Measurements from ENCODE around the gene EIF2B1. TPM values are rescaled to one million over a fixed set of nuclear protein-coding genes. Genes with fewer than 3 reads are reported as not detected.
A peak's percentile ranks its signal among the peaks of the same experiment; 100 is the strongest.
"Not testable (repeated sequence)": the region's sequence is repeated elsewhere in the genome, so short reads cannot be mapped to it uniquely, and the experiment has no call there.

The EIF2B1 gene
- total RNA-seq, 1 donor from 2014 or later: 27.9 TPM

DNA sequence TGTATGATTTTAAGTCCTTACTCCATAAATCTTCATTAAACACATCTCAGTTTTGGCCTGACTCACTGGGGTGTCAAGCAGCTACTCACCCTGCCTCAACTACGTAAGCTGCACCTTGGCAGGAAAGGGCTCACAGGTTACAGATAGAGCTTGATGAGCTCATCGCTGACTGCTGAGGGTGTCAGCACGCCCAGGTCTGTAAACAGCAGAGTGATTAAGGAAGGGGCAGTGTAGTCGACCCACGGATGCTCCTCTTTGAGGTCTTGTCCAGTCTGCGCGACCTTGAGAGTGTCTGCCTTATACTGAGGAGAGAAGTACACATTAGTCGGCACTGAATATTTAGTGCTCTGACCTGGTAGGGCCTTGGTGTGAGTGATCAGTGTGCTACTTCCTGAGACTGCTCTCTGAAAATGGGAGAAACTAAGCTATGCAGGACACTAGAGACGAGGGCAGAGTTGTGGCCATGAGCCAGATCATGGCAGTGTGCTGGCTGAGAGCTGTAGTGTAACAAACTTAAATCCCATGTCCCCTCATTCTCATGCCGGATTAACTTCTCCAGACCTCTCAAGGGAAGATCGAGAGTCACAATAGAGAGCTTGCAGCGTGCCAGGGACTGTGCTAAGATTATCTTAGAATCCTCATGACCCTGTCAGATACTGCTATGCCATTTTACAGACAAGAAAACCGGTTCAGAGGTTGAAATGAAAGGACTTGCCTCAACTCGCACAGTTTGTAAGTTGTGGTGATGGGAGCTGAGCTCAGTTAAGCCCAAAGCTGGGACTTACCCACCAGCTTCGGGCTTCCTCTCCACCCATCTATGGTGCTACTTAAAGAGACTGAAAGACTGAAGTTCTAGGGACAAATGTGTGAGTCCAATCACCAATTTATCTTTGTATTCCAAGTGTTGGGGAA is 11.6 kb downstream of the EIF2B1 start:
- intact Hi-C loops (cut with DNase I): no loop called here
- DNase-seq (ENCODE audit: low spot score): no peak

DNA sequence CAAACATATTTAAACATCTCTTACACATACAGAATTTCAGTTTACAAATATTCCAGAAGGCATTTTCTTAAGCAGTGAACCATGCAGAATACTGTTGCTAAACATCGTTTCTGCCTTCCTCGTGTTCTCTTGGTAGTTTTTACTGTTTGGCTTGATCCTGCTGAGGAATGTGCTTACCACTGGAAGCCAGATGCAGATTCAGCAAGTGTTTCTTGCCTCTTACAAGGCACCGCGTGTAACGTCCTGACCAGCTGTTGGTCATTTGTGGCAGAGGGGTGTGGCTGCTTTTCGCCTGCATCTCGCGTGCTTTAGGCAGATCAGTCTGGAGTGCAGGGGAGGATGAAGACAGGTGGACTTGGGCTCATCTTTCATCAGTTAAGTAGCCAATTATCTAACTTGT is 12.4 kb downstream of the EIF2B1 start:
- intact Hi-C loops (cut with DNase I): no loop called here

DNA sequence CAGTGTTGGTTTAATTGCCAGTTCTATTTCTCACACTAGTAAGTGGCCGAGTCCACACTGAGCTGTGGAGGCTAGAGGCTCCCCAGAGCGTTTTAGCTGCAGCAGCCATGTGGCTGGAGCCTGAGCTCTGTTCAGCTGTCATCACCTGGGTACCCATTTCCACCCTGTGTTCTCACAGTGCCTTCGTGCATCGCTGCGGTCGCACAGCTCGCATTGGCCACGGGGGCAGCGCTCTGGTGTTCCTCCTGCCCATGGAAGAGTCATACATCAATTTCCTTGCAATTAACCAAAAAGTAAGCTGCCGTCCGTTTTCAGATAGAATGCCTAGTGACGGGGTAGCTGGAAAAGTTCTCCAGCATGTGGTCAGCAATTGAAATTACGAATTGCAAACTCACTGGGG is 15.9 kb downstream of the EIF2B1 start:
- peak; percentile 4 for DNase-seq (ENCODE audit: low spot score)
- intact Hi-C loops (cut with DNase I): no loop called here

More for the DNA sequence above, 12.4 kb downstream of the EIF2B1 start:
- peak; percentile 49 for DNase-seq (ENCODE audit: low spot score)

DNA sequence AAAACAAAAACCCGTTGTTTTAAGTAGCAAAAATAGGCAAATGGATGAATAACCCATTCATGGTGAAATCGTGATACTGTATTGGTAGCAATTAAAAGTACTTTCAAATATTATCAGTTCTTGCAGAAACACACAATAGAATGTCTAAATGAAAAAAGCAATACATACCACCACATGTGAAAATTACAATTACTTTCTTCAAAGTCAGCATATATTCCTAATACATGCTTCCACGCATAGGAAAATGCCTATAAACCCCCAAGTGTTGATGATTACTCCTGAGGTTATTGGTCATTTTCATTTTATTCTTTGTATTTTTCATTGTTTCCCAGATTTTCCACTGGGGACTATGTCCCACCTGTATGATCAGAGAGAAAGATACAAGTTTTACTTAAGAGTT is 16.3 kb downstream of the EIF2B1 start:
- no peak for DNase-seq (ENCODE audit: low spot score)
- intact Hi-C loops (cut with DNase I): no loop called here

DNA sequence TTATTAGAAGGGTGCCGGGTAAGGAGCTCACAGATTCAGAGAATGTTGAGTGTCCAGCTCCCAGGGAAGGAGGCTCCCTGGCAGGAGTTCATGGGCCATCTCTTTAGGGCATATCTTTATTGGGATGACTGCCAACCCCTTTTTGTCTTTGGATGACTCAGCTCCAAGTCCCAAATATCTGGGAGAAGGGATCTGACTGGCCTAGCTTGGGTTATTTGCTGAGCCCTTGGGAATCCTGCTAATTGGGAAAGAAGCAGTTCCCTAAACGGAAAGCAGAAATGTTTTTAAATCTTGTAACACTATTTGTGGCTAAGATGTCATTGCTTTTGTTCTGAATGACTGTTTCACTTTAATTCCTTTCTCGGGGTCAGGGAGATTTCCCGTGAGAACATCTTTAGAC is 19.0 kb downstream of the EIF2B1 start:
- no peak for DNase-seq (ENCODE audit: low spot score)

DNA sequence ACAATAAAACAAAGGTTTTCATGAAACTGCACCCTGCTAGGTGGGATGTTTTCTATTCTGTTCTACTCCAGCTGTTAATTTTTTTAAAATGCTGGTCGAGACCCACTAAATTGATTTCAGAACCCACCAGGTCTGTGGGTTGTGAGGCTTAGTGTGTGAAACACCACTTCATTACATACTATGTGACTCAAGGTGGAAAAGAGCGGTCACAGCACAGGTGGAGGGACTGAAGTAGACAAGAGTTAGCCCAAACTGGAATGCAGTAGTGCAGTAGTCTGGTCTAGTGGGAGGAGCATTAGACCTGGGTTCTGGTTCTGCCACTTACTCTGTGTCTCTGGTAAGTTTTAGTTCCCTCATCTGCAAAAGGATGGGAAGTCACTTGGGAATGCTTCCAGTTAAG is 19.4 kb downstream of the EIF2B1 start:
- no peak for DNase-seq (ENCODE audit: low spot score)
- intact Hi-C loops (cut with DNase I): no loop called here

More for the DNA sequence above, 19.0 kb downstream of the EIF2B1 start:
- intact Hi-C loops (cut with DNase I): no loop called here

DNA sequence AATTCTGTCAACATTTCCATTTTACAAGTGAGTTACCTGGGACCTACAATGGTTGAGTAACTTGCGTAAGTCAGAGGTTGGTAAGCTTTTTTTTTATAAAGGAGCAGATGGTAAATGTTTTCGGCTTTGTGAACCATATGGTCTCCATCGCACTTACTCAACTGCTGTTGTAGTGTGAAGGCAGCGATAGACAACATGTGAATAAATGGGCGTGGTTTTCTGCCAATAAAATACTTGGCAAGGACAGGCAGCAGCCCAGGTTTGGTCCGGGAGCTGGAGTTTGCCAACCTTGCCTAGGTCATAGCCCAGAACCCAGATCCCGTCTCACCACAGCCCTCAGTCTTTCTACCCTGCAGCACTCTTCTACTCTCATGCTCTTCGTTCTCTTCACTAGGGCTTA is 25.3 kb downstream of the EIF2B1 start:
- intact Hi-C loops (cut with DNase I): no loop called here
- no peak for DNase-seq (ENCODE audit: low spot score)

DNA sequence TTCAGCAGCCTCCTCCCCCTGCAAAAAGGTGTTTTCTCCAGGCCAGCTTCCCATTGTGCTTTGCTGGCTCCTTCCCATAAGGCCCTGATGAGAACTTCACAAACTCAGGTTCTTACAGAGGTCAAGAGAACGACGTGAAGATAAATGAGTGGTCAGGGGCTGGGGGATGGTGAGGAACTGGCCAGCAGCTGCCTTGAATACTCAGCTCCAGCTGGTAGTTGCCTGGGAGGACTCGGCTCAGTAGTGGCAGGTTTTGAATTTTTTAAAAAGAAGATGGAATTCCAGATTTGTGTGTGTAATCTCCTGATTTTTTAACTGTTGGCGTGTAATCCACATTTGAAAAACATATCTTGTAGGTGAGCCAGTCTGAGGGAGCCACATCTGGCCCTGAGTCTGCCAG is 25.7 kb downstream of the EIF2B1 start:
- intact Hi-C loops (cut with DNase I): no loop called here
- no peak for DNase-seq (ENCODE audit: low spot score)

DNA sequence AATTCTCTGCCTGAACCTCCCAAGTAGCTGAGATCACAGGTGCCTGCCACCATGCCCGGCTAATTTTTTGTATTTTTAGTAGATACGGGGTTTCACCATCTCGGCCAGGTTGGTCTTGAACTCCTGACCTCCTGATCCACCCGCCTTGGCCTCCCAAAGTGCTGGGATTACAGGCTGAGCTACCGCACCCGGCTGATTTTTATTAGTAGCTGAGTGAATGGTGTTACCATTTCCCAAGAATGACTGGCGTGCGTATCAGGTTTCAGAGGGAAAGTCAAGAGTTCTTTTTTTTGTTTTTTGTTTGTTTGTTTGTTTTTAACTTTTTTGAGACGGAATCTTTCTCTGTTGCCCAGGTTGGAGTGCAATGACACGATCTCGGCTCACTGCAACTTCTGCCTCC is 30.0 kb downstream of the EIF2B1 start:
- DNase-seq (ENCODE audit: low spot score); intact Hi-C loops (cut with DNase I): not testable (repeated sequence)

DNA sequence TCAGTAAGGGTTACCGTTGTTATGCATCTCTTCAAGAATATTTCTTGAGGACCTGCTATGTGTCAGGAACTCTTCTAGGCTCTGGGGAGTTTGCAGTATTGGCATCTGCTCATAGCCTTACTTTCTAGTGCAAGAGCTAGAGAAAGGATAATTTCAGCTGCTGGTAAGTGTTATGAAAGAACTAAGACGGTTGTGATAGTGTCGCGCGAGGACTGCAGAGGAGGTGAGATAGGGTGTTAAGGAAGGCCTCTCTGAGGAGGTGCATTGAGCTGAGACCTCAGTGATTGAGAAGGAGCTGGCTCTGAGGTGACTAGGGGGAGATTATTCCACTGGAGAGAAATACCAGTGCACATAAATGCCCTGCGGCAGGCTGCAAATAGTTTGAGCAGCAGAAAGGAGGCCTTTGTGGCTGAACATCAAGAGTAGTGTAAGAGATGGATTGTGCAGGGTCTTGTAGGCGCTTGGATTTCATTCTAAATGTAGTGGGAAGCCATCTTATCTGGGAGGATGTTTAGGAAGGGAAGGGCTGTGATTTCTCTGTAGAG is 30.8 kb downstream of the EIF2B1 start:
- DNase-seq (ENCODE audit: low spot score): no peak
- intact Hi-C loops (cut with DNase I): no loop called here

DNA sequence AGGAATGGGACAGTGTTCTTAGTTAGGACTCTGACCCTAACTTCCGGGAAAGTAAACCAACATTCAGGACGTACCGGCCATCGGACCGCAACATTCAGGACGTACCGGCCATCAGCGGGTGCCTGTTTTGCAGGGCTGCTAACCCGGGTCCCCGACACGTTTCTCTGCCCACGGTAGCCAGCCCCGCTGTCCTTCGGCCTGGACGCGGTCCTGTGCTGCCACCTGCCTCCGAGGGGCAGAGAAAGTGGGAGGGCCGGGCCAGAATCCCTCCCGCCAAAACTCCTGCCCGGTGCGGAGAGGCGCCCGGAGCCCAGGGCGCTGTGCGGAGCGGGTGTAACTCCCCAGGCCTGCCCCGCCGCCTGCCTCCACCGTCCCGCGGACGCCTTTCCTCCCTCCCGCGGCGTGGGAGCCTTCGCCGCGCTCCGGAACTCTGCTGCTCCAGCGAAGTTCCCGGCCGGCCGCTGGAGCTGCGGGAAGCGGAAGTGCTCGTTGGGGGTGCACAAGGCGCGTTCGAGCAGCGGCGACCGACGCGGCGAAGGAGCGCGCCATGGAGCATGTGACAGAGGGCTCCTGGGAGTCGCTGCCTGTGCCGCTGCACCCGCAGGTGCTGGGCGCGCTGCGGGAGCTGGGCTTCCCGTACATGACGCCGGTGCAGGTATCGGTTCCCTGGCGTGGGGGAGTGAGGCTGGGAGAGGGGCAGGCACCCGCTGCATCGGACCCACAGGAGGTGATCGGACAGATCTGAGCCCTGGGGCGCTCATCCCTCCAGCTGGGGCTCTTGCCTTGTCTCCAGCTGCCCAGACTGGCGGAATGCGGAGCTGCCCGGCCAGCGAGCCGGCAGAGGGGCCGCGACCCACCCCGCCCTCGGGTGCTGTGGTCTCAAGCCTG is 31.6 kb downstream of the EIF2B1 start, which contains the start of gene DDX55:
Gene DDX55 (plus strand): TSS at position 498 of the 888 bp plus-strand sequence. CDS start 50 bp downstream, at position 548.
- peak; percentile 92 for DNase-seq (ENCODE audit: low spot score)
- intact Hi-C loops (cut with DNase I): no loop called here

DNA sequence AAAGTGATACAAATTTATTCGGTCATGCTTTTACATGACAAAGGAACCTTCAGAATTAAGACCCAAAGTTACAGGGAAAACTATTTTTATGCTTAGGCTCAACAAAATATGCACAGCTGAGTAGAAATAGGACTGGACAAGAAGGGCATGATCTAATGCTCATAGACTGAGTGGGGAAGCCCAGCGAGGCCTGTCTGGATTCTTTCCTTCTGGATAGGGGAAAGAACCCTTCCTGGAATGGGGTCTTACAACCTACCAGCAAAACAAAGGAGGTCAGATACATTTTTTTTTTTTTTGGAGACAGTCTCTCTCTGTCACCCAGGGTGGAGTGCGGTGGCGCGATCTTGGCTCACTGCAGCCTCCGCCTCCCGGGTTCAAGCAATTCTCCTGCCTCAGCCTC is 33.8 kb downstream of the EIF2B1 start:
- intact Hi-C loops (cut with DNase I): no loop called here
- no peak for DNase-seq (ENCODE audit: low spot score)

DNA sequence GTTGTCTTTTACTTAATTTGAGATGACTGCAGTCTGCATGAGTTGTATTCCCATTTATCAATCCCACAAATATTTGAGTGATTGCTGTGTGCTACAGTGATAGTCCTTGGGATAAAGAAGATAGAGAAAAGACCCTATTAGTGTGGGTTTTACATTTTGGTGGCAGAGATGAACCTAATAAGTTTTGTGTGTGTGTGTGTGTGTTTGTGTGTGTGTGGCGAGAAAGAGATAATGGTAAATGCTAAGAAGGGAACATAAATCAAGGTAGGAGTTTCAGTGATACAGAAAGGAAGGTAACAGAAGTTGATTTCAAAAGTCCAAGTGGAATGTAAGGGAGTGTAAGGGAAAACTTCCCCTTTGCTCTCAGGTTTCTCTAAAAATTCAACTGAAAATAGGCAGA is 34.2 kb downstream of the EIF2B1 start:
- intact Hi-C loops (cut with DNase I): no loop called here
- DNase-seq (ENCODE audit: low spot score): no peak

DNA sequence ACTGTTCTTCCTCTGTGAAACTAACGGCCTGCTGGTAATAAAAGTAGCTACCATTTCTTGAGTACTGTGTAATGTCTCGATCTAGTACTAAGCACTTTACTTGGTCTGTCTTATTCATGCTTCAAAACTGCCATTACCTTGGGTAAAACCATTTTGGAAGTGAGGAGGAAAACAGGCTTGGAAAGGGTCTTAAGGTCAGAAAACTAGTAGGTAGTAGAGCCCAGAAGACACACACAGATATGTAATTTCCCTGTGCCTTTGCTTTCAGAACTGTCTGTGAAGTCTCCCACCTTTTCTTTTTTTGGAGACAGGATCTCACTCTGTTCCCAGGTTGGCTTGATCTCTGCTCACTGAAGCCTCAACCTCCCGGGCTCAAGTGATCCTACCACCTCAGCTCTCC is 35.0 kb downstream of the EIF2B1 start:
- DNase-seq (ENCODE audit: low spot score): no peak
- intact Hi-C loops (cut with DNase I): no loop called here

DNA sequence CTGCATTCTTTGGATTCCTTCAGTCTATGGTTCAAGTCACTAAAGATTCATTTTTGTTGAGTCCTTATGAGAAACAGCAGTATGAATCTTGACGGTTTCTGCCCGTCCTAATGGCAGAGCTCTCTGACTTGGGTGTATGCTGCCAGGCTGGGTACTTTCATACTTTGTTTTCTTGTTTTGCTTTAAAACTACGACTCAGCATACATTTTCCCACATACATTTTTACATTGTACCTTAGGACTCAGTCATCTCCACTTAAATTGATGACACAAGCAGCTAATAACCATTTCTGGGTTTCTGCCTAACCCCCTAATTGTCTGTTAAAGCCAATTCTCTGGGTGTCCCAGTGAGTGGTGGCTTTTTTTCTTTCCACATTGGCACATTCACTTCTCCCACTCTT is 36.4 kb downstream of the EIF2B1 start:
- no peak for DNase-seq (ENCODE audit: low spot score)
- intact Hi-C loops (cut with DNase I): no loop called here

DNA sequence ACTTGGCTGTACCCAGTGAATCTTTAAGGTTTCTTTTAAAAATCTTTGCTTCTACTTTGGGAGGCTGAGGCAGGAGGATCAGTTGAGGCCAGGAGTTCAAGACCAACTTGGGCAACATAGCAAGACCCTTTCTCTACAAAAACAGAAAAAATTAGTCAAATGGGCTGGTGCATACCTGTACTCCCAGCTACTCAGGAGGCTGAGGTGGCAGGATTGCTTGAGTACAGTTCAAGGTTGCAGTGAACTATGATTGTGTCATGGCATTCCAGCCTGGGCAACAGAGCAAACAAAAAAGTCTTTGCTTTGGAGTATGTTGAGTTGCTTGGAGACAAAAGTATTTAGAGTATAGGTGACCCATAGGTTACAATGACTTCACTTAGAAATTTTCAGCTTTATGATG is 37.8 kb downstream of the EIF2B1 start:
- DNase-seq (ENCODE audit: low spot score): no peak
- intact Hi-C loops (cut with DNase I): no loop called here

DNA sequence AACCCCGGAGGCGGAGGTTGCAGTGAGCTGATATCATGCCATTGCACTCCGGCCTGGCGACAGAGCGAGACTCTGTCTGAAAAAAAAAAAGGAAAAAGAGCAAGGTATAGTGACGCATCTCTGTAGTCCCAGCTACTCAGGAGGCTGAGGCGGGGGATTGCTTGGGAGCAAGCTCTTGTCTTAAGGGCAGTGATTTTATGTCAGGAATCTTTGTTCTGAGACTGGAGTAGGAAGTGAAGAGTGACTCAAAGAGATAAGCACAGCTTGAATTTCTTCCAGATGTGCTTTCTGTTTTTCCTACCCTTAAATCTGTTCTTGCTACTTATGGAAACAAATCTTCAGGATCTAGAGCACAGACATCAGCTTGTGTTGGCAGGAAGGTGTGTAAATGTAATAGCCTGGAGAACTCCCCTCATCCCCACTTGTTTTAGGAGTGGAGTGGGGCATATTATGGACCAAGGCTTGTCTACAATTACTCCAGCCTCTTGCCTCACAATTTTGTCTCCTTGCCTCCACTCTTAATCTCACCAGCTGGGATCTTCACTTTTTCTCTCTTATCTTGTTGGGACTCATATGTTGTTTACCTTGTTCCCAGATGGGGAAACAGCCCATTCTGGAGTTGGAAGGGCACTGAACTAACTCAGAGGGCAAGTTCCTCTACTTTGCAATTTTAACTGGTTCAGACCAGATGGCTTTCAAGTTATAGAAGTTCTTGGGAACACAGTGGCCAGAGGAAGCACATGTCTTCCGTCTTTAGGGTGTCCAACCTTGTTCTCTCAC is 41.6 kb downstream of the EIF2B1 start:
- no peak for DNase-seq (ENCODE audit: low spot score)
- intact Hi-C loops (cut with DNase I): no loop called here

DNA sequence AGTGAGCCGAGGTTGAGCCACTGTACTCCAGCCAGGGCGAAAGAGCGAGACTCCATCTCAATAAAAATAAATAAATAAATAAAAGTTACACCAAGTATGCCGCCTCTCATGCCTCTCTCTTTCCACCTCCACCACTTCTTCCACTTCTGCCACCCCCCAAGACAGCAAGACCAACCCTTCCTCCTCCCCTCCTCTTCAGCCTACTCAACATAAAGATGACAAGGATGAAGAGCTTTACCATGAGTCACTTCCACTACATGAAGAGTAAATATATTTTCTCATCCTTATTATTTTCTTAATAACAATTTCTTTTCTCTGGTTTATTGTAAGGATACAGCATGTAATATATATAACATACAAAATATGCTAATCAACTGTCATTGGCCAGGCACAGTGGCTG is 52.7 kb downstream of the EIF2B1 start:
- intact Hi-C loops (cut with DNase I): loop anchor here (5.0 kb wide), 2 partner anchors 123 to 218 kb away; partner anchors contain the start of genes SBNO1 and SNRNP35
- no peak for DNase-seq (ENCODE audit: low spot score)

DNA sequence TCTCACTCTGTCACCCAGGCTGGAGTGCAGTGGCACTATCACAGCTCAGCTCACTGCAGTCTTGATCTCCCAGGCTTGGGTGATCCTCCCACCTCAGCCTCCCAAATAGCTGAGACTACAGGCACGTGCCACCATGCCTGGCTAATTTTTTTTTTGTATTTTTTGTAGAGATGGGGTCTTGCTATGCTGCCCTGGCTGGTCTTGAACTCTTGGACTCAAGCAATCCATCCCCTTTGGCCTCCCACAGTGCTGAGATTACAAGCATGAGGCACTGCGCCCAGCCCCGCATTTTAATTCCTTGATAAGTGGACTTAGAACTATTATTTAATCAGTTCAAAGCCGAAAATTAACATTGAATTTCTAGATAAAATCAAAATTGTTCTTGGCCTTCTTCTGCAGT is 54.7 kb downstream of the EIF2B1 start:
- intact Hi-C loops (cut with DNase I): not testable (repeated sequence)

More for the DNA sequence above, 54.7 kb downstream of the EIF2B1 start:
- not testable (repeated sequence) for DNase-seq (ENCODE audit: low spot score)
